Spleen (tissue), 7 donors: ENCODE data around the gene MYO1D.

Source experiments
- CTCF ChIP-seq, 11 experiments: fragments of 200-600 bp in 7 of 11; fragments of 450-650 bp in 4 of 11; sonication (generic) in 4 of 11; IDR thresholded peaks in 8 of 11; conservative IDR thresholded peaks in 3 of 11; 1 replicate in 7 of 11; 2 replicates in 4 of 11; pipeline versions ENCODE4 v1.4.0 to v1.8.0; 2016 to 2021; ENCODE audit warnings: antibody characterized with exemption in 11 of 11, inconsistent platforms in 4 of 11, mild to moderate bottlenecking in 1 of 11
- POLR2A ChIP-seq, 3 donors: fragments of 450-650 bp; IDR thresholded peaks; one replicate each; pipeline ENCODE4 v1.5.1; 2017; ENCODE audit warnings: antibody characterized with exemption in 3 of 3, mild to moderate bottlenecking in 1 of 3
- POLR2AphosphoS5 ChIP-seq, 3 donors: sonication (generic); formaldehyde crosslinking; IDR thresholded peaks; one replicate each; pipeline ENCODE4 v1.5.1; 2017; ENCODE audit warnings: antibody characterized with exemption in 3 of 3
- donor health status: DM: no; HTN: no; CAD: no; lungs with moderate emphysema.
- donor health status: DM: no; HTN: no; CAD: no.
- donor health status: DM: no; HTN: no; CAD: no.

- no peak for TF ChIP-seq POLR2AphosphoS5 (IDR thresholded peaks at IDR 0.05)
- TF ChIP-seq POLR2A (IDR thresholded peaks at IDR 0.05) = no peak
- TF ChIP-seq CTCF (IDR thresholded peaks at IDR 0.05 in 8 of 11, conservative IDR thresholded peaks at IDR 0.05 in 3 of 11) = no peak
Measured at GRCh38 chr17:32904891-32905290, 28.0 kb upstream of the MYO1D start.
